Measurements from ENCODE around the gene TGM2.
"Not testable (repeated sequence)": the region's sequence is repeated elsewhere in the genome, so short reads cannot be mapped to it uniquely, and the experiment has no call there.

Gene TGM2

DNA sequence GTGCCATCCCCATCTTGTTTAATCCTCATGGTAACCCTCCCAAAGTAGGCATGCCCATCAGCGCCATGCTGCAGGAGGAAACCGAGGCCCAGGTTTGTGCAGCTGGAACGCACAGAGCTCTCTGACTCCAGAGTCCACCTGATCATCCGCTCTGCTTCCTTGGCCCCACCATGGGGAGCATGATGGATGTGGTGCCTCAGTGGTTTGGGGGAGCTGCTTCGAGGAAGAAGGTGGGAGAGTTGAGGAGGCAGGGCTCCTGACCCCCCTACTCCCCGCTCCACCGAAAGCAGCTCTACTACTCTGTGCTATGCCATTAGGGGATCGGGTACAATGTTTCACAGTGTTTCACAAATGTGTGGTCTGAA is 52.2 kb downstream of the TGM2 start:
- DNase-seq = no peak

DNA sequence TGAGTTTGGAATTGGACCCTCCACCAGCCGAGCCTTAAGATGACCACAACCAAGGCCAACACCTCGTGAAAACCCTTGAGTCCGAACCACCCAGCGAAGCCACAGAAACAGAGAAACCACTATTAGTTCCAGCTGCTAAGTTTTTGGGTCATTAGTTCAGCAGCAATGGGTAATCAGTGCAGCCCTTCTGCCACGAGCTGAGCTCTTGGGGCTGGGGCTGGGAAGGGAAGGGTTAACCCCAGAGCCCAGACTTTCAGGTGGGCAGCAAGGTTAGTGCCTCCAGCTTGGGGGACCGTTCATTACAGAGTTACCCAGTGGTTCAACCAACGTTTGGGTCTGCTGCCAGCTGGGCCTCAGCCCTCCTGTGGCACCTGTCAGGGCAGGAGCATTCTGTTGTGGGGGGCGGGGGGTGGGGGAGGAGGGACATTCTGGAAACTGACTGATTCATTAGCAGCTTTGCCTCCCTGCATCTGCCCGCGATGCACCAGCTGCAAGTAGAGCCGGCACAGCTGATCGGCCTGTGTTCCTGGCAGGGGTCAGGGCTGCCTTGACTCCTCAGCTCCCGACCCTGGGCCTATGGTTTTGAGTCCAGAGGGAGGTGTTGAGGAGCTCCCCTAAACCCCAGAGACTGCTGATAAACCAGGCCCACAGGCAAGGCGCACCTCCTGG is 52.7 kb downstream of the TGM2 start:
- no peak for DNase-seq

DNA sequence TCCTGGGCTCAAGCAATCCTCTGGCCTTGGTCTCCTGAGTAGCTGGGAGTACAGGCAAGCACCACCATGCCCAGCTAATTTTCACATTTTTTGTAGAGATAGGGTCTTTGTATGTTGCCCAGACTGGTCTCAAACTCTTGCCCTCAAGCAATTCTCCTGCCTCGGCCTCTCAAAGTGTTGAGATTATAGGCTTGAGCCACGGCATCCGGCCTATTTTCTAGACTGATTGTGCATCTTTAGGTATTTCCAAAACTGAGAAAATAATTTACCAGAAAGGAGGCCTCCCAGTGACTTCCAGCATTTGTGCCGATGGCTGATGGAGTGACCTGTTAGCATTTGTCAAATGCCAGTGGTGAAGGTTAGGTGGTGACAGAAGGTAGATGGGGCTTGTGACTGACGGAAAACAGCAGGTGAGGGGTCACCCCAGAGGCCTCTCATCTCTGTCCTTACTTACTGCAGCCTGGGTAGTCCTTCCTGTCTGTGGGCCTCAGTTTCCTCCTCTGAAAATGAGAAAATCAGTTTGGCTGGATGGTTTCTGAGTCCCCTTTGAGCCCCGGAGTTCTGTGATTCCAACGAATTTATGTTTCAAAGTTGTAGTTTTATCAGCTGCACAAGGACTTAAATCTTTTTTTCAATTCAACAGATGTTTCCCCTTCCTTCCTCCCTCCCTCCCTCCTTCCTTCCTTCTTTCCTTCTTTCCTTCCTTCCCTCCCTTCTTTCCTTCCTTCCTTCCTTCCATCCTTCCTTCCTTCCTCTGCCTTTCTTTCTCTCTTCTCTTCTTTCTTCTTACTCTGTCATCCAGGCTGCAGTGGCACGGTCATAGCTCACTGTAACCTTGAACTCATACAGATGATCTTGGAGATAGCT is 53.5 kb downstream of the TGM2 start:
- no peak for DNase-seq

DNA sequence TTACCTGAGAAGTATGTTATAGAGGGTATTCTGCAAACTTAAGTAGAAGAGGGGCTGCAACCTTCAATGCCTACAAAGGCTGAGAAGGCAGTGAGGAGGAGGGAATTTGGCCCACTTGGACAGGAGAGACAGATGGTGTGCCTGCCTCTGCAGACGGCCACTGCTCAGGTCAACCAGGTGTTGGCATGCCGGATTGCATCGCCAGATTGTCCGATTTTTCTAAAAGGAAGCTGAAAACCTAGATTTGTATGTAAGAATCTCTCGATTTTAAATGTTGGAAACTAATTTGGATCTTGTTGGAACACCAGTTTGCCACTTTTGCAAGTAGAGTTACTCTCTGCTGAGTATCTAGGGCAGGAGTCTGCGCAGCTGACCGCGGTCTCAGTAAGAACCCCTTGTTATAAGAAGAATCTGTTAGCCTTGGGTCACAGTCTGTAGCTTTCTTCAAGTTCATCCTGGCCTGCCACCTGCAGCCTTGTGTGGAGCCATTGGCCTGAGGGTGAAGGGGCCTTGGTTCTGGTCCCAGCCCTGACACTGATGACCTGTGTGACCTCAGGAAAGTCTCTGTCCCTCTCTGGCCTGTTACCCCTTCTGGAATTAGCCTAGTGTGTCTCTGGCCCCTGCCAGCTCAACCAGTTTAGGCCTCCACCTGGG is 54.4 kb downstream of the TGM2 start:
- DNase-seq = no peak

DNA sequence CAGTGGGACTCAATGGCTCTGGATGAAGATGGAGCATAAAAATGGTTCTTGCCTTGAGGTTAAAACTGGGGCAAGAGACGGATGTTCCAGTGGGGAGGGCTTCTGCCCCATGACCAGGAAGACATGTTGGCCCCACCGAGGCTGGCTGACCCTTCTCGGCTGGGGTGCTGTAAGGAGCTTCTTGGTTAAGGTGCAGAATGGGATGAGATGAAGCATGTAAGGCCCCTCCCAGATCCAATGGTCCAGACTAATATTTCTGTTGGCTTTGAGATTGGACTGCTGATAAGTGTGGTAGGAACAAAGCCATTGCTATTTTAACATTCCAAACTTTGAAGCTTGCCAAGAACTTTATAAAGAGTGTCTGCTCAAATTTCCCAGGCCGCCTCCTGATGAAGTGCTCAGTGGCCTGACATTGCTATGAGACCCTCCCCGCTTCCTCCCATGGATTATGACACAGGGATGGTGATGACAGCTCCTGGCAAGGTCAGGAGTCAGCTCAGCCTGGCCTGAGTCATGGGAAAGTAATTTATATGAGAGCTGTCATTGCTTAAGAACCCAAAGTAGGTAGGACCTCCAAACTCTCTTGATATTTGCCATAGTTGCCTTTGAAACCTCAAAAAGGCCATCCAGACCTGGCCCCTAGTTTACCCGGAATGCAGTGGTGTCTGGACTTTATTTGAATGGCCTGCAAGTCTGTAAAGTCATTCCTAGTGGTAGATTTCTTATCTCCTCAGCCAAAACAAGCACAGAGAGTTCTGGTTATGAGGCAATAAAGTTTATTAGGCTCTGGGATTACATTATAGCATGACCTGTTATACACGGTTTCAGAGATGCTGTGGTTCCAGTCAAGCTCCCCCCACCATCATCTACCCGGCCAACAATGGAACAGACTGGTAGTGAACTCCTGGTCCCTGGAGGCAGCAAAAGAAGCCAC is 55.2 kb downstream of the TGM2 start:
- peak; percentile 71 for DNase-seq

DNA sequence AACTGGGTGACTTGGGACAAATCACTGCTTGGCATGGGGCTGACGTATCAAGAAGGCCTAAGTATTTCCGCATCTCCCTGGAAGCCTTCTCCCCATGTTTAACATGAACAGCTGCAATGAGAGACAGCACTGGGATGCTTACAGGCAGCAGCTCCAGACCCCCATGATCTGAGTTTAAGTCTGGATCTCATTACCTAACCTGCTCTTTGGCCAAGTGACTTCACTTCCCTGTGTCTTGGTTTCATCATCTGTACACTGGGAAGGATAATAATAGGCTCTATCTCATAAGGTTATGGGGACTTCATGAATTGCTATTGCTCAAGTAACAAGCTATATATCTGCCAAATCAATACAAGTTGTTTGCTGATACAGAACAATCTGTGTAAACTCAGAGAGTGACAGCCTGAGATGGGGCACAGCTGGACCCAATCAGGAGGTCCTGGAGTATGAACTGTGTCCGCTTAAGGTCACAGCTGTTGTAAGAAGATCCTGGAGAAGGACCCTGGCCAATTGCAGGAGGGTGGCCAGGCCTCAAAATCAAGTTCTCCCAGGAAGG is 56.0 kb downstream of the TGM2 start:
- DNase-seq = no peak

DNA sequence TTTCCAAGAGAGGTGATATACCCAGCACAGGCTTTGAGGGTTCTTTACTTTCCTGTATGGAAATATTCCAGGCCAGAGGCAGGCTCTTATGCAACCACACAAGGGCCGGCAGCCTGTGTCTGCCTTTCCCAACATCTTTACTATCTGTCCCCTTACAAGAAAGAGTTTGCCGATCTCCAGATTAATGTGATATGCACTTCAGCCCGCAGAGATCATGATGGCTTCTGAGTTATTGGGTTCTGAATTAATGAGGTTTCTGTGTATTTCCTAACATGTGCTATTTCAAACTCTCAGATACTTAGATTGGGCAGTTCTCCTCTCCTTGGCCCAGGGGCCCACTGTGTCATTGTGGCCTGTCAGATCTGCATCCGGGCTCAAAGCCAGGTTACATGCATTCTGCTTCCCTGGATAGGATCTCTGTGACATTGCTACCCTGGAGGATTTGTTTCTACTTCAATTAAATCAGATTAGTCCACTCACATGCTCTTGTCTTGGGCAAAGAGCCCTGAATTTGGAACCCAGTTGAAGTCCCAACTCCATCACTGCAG is 56.6 kb downstream of the TGM2 start:
- peak; percentile 66 for DNase-seq

DNA sequence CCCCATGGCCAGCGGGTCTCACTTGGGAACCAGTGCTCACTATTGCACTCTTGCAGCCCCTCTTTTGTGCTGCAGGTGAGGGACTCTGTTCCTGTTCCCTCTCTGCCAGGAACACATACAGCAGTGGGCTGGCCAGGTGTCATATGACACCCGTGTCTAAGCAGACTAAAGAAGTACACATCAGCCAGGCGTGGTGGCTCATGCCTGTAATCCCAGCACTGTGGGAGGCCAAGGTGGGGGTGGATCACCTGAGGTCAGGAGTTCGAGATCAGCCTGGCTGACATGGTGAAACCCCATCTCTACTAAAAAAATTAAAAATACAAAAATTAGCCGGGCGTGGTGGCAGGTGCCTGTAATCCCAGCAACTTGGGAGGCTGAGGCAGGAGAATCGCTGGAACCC is 57.2 kb downstream of the TGM2 start:
- DNase-seq = not testable (repeated sequence)

DNA sequence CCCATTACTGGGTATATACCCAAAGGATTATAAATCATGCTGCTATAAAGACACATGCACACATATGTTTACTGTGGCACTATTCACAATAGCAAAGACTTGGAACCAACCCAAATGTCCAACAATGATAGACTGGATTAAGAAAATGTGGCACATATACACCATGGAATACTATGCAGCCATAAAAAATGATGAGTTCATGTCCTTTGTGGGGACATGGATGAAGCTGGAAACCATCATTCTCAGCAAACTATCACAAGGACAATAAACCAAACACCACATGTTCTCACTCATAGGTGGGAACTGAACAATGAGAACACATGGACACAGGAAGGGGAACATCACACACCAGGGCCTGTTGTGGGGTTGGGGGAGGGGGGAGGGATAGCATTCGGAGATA is 57.7 kb downstream of the TGM2 start:
- not testable (repeated sequence) for DNase-seq

DNA sequence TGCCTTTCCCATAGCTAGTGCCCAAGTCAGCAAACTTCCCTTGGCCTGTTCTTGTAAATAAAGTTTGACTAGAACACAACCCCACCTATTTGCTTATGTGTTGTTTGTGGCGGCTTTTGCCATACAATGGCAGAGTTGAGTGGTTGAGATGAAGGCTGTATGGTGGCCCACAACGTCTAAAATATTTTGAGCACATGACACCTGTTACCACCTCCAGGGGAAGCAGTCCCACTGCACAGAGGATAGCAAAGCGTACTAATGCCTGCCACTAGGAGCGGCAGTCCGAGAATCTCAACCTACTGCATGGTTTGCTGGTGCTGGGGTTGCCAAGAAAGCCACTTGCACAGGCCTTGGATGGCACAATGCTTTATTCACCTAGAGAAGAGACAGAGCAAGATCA is 58.6 kb downstream of the TGM2 start:
- no peak for DNase-seq

DNA sequence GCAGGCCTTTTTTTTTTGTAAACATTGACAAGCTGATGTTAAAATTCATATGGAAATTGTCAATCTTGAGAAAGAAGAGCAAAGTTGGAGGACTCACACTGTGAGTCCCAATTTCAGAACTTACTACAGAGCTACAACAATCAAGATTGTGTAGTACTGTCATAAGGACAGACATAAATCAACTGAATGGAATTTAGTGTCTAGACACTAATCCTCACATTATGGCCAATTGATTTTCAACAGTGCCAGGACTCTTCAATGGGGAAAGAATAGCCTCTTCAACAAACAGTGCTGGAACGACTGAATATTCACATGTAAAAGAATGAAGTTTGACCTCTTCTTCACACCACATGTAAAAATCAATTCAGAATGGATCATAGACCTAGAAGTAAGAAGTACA is 60.8 kb downstream of the TGM2 start:
- no peak for DNase-seq

DNA sequence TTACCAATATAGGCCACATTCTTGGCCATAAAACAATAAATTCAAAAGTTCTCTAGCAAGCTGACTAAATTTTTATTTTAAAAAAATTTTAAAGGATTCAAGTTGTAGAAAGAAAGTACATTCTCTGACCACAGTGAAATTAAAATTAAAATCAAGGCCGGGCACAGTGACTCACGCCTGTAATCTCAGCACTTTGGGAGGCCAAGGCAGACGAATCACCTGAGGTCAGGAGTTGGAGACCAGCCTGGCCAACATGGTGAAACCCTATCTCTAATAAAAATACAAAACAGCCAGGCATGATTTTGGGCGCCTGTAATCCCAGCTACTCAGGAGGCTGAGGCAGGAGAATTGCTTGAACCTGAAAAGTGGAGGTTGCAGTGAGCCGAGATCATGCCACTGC is 62.9 kb downstream of the TGM2 start:
- DNase-seq = not testable (repeated sequence)

DNA sequence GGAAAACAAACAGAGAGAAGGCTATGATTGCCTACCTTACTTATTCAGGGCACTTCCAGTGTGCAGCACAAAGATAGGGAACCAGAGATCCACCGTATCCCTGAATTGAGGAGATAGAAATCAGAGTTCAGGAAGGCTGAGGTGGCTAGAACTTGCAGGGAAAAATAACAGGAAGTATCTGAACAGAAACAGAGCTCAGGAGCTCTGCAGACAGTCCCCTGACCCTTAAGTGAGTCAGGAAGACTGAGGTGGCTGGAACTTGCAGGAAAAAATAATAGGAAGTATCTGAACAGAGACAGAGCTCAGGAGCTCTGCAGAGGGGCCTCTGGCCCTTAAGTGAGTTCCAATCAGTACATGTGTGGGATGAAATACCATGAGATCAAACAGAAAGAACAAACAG is 66.1 kb downstream of the TGM2 start:
- no peak for DNase-seq

DNA sequence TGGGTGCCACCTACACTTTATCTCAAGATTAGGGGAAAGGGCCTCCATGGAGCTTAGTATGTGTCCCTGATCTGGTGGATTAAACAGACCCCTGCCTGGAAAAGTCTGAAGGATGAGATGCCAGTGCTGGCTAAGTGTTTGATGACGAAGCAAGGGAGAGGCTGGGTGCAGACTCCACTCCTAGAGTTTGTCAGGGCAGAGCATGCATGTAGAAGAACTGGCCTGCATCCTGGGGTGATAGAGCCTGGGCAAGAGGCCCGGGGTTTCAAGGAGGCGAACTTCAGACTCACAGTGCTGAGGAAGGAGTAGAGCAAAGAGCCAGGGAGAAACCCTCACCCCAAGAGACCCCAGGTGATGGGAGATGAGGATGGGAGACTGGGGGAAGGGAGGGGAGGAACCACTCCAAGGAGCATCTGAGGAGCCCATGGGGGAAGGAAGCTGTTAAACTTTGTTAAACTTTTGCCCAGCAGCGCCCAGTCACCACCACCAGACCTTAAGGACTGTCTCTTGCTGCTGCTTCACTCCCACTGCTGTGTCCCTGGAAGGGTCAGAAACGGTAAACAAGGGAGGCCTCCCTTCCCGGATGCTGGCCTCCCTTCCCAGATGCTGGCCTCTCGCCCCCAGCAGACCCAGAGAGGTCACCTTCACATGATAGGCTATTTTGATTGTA is 69.9 kb downstream of the TGM2 start:
- DNase-seq = no peak

DNA sequence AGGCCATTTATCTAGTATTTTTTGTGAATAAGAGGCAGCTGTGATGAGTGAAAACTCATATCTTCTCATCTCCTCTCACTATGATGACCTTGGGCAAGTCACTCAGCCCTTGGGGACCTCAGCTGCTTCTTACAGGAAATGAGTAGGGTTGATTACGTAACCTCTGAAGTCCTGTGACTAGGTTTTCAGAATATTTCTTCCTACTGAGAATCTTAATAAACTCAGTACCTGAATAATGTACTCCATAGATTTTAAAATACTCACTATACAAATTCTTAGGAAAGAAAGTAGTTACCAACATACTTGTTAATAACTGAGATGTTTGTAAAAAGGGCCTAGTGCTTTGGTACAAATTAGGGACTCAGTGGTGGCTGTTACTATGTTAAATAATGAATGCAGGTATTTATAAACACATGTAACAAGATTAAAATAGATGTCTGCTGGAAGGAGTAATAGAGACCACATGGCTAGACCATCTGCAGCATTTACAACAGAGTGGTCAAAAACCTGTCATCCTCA is 70.6 kb downstream of the TGM2 start:
- DNase-seq = no peak

DNA sequence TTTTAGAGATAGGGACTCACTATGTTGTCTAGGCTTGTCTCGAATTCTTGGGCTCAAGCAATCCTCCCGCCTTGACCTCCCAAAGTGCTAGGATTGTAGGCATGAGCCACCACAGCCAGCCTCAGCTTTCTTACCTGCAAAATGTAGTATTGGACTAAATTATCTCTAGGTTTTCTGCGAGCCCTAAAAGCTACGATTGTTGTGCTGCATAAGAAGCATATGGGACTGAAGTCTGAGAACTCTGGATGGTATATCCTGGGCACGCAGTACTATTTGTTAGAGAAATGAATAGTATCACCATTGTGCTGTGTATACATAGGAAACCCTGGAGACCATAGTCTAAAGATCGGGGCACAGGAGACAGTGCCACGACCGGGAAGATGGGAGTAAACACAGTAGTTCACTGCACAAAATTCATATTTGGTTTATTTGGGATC is 71.4 kb downstream of the TGM2 start:
- DNase-seq = no peak

DNA sequence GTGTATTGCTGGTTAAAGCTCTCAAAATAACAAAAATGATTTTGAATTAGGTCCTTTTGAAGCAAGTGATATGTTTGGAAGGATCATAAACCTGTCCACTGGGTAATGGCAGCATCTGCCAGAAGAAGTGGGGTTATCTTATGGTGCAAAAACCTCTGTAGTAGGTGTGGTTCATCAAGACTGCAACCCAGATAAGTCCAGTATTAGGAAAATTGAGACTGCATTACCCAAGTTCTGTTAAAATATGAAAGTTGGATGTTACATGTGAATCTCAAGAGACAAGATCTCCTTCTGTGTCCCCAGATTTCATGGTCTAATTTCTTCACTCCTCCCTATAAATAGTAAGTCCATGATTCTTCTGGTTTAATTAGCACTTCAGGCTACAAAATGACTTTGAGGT is 72.2 kb downstream of the TGM2 start:
- DNase-seq = no peak

DNA sequence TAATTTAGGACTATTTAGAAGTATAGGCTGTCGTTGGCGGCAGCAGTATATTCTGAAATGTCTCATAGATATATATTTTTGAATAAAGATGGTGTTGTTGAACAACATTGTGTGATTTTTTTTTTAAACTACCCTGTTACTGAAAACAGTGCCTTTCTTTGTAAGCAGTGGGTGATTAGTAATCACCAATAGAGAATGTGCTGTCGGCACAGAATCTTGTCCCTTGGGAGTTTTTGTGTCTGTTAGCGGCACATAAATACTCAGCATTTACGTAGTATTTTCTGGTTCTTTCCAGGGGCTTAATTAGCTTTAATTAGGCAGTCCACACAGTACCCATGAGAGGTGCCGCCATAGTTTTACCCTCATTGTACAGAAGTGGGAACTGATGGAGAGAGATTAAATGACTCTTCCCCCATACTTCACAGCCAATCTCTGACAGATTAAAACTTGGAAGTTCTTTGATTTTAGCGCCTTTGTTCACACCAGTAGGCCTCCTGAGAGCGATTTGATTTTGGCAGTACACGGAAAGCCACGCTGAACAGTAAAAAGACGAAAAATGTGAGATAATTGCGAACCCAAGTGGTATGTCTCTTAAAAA is 72.7 kb downstream of the TGM2 start:
- no peak for DNase-seq

DNA sequence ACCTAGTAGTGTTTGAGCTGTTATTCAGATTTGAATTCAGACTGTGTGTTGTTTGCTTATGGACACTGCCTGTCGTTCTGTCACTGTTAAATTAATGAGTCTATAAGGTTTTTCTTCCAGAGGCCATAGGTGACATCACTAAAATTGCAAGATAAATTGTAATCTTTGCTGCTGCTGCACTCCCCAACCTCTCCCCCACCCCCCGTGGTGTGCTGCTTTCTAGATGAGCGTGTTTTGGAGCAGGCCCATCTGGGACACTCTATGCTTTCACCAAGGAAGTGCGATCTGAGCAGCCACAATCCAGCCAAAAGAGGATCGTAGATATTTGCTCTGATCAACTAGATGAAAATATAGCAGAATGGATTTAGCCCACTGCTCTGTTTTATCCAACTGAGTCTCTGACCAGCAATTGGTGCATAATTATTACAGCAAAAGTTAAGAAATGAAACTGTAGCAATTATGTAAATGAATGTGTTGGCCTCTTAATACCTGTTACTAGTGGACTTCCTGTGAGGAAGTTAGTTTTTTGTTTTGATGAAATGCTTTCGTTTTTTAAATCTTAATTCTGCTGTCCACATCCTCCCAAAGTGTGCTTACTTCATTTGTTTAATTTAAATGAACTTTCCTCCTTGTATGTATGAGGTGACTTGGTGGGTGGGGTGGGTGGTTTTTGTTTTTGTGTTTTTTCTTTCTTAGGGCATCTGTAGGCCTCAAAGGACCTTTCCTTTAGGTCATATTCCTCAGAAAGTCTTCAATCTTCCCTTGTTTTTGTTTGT is 73.4 kb downstream of the TGM2 start:
- no peak for DNase-seq

DNA sequence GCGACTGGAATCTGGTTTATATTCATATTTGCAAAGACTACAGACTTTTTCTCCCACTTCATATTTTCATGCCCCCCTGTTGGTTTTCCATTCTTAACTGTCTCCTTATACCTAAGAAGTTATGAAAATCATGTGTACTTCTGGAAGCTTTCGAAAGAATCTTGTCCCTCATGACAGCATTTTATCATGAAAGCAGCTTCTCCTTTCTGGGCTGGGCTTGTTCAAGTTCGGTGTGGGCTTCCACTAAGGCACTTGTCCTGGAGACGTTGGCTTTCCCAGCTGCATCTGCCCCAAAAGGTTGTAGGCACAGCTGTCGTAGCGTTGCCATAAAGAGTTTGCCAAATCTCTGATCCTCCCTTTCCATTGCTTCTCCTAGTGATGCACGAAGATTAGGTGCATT is 75.0 kb downstream of the TGM2 start:
- DNase-seq = no peak
